GM12892 (cell line): ENCODE measurements around the gene TRABD2B.

ENCODE experiments used
- POLR2A ChIP-seq: IDR thresholded peaks from 2 replicates; pipeline ENCODE4 v1.6.1; 2011; ENCODE audit warnings: low read depth, low read length, control low read depth
- POLR2AphosphoS5 ChIP-seq: IDR thresholded peaks from 2 replicates; pipeline ENCODE4 v1.6.1; 2011; ENCODE audit warnings: low read depth, low read length, control low read depth

- no peak for TF ChIP-seq POLR2AphosphoS5
- no peak for TF ChIP-seq POLR2A
Observed at GRCh38 chr1:47727051-47727696, 270.0 kb downstream of the TRABD2B start.
